Skeletal muscle tissue (tissue), 4 donors: ENCODE data around the gene OPN4. TPM values are rescaled to one million over a fixed set of nuclear protein-coding genes. Genes with fewer than 3 reads are reported as not detected.

Experiments used
- H3K27ac ChIP-seq: one replicate; pipeline ENCODE4 v1.7.0; 2013; ENCODE audit warnings: mild to moderate bottlenecking, low read depth, low read length, inconsistent platforms
- H3K27me3 ChIP-seq, 3 donors: one replicate each; pipeline ENCODE4 v1.7.0; 2013; ENCODE audit warnings: low read length in 3 of 3; ENCODE audit not compliant: control insufficient read depth in 3 of 3, insufficient read depth in 3 of 3
- H3K36me3 ChIP-seq, 3 donors: one replicate each; pipeline ENCODE4 v1.7.0; 2013; ENCODE audit warnings: low read length in 3 of 3; ENCODE audit not compliant: control insufficient read depth in 3 of 3, insufficient read depth in 3 of 3
- H3K4me1 ChIP-seq, 3 donors: one replicate each; pipeline ENCODE4 v1.7.0; 2013; ENCODE audit warnings: low read length in 3 of 3, mild to moderate bottlenecking in 3 of 3; ENCODE audit not compliant: control insufficient read depth in 3 of 3, insufficient read depth in 3 of 3
- H3K4me3 ChIP-seq, 3 donors: one replicate each; pipeline ENCODE4 v1.7.0; 2013; ENCODE audit warnings: low read length in 3 of 3
- H3K9ac ChIP-seq, 3 donors: one replicate each; pipeline ENCODE4 v1.7.0; 2013; ENCODE audit warnings: low read length in 3 of 3, mild to moderate bottlenecking in 3 of 3, moderate library complexity in 2 of 3, low read depth in 1 of 3
- H3K9me3 ChIP-seq, 3 donors: one replicate each; pipeline ENCODE4 v1.7.0; 2013; ENCODE audit warnings: low read length in 3 of 3; ENCODE audit not compliant: control insufficient read depth in 3 of 3
- total RNA-seq: library from RNA; depleted of rRNA; stranded (reverse); fragments of >200 nt; gene quantifications from one replicate; pipeline ENCODE4 v1.2.3, GENCODE V29; 2014
- donor health status: Osteomylitis.

OPN4 gene
- total RNA-seq, 1 donor from 2014 or later = not detected

- H3K9ac ChIP-seq = peak overlapping the region in 2 of 3 donors; percentile 55 to 100
- peaks cover 78 to 86% (median 81%) of the 10 kb centered on the region in 3 donors for H3K4me1 ChIP-seq
- peak overlapping the region; percentile 100 for H3K27ac ChIP-seq
- no peaks in the 10 kb centered on the region for H3K9me3 ChIP-seq
- peak overlapping the region in 1 of 3 donors; percentile 41 for H3K4me3 ChIP-seq
- peaks cover 0 to 20% (median 6%) of the 10 kb centered on the region in 3 donors for H3K36me3 ChIP-seq
- peaks cover 0 to 3% (median 0%) of the 10 kb centered on the region in 3 donors for H3K27me3 ChIP-seq
Measured at GRCh38 chr10:86665868-86666267, 11.5 kb downstream of the OPN4 start.

DNA sequence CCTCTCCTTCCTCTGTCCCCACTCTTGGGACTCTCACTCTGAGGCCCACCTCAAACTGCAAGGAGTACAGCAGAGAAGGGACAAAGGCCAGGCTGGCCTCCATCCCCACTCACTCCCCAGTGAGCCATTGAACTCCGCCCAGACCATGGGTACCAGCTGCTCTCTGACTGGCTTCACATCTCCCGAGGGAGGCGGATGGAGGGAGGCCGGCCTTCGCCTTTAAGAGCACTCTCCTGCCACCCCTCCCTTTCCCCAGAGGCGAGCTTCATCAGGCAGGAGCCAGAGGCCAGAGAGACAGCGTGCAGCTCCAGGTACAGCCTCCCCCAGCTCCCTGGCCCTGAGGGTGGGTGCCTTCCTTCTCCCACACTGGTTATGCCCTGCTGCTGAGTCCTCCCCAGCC is 12.2 kb downstream of the OPN4 start:
- Histone ChIP-seq H3K9ac (peak overlapping the region; percentile 55 to 100 (median 87)), H3K4me1 (peaks cover 74 to 86% (median 82%) of the 10 kb centered on the region in 3 donors), H3K36me3 (peaks cover 3 to 27% (median 13%) of the 10 kb centered on the region in 3 donors), H3K27me3 (peaks cover 0 to 3% (median 0%) of the 10 kb centered on the region in 3 donors), H3K9me3 (no peaks in the 10 kb centered on the region), H3K4me3 (peak overlapping the region in 2 of 3 donors; percentile 27 to 77), H3K27ac (peak overlapping the region; percentile 100)

DNA sequence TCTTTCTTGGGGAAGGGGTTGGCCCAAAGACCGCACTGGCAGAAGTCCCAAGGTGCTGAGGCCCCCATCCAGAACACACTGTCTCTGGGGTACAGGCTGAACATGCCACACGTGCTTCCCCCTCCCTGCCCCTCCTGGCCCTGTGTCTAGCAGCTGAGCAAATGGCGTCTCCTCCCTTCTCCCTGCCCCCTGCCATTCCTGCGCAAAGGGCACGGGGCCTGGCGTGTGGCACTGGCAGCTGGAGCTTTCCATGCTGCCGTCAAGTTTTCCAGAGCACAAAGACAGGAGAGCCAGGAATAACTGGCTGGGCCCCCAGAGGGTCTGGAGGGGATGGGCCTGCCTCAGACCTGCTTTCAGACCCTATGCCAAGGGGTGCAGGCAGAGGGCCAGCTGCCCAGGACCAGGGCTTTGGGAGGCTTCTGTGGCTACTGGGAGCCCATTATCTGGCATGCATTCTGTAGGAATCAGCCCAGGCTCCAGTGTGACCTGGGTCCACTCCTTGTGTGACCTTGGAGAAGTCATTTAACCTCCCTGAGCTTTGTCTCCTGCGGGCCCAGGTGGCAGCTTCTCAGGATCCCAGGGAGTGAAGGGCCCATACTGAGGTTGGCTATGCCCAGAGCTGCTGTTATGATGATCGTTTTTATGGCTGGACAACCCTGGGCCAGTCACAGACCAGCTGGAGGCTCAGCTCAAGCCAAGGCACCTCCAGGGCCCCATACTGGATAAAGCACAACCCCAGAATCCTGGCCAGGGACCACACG is 13.3 kb downstream of the OPN4 start:
- Histone ChIP-seq H3K9me3 (no peaks in the 10 kb centered on the region), H3K27me3 (peaks cover 0 to 3% (median 0%) of the 10 kb centered on the region in 3 donors), H3K27ac (peak overlapping the region; percentile 100), H3K4me1 (peaks cover 71 to 87% (median 80%) of the 10 kb centered on the region in 3 donors), H3K9ac (peak overlapping the region; percentile 87 to 100 (median 99)), H3K4me3 (peak overlapping the region; percentile 59 to 77 (median 62)), H3K36me3 (peaks cover 3 to 33% (median 15%) of the 10 kb centered on the region in 3 donors)

DNA sequence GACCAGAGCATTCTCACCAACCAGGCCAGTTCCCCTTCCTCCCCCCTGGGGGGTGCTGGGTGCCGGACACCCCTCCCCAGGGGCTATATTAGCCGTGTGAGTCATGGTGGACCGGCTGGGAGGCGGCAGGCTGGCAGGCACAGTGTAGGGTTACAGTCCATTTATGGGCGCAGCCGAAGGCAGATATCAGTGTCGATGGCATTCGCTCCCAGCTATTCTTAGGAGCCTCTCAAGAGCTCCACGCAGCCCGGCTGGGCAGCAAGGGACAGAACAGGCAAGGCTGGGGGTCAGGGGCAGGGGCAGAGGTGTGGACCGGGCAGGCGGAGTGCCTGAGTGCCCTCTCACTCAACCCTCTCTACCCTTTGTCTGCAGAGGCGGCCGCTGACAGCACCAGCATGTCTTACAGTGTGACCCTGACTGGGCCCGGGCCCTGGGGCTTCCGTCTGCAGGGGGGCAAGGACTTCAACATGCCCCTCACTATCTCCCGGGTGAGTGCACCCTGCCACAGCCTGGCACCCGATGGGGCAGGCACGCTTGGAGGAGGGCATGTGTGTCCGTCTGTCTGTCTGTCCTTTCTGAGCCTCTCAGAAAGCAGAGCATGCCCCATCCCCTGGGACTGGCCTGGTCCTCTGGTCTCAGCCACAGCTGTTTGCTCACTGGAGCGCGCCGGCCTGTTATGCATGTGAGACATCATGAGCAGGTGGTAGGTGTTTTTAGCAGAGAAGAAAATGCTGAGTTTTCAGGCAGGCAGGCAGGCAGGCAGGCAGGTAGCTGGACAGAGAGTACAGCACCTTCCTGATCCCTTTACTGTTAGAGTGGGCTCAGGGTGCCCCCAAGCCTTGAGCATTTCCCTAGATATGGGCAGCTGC is 14.2 kb downstream of the OPN4 start, which contains the start of gene LDB3:
LDB3 (plus strand) TSS at position 215 of the 869 bp plus-strand sequence; CDS start at position 396, 181 bp downstream.
- peaks cover 71 to 87% (median 80%) of the 10 kb centered on the region in 3 donors for H3K4me1 ChIP-seq
- peak within 1 kb of the TSS; percentile 92 to 98 (median 96) for H3K4me3 ChIP-seq
- H3K27ac ChIP-seq = peak within 1 kb of the TSS; percentile 100
- peaks cover 3 to 41% (median 15%) of the 10 kb centered on the region in 3 donors for H3K36me3 ChIP-seq
- no peaks in the 10 kb centered on the region for H3K9me3 ChIP-seq
- H3K9ac ChIP-seq = peak within 1 kb of the TSS; percentile 96 to 100 (median 99)
- H3K27me3 ChIP-seq = peaks cover 0 to 3% (median 0%) of the 10 kb centered on the region in 3 donors

GRCh38 chr10:86670290-86670811 is 16.0 kb downstream of the OPN4 start:
- Histone ChIP-seq H3K27me3 (peaks cover 0 to 3% (median 0%) of the 10 kb centered on the region in 3 donors), H3K4me3 (peak overlapping the region; percentile 92 to 98 (median 96)), H3K9me3 (no peaks in the 10 kb centered on the region), H3K36me3 (peaks cover 5 to 51% (median 22%) of the 10 kb centered on the region in 3 donors), H3K27ac (peak overlapping the region; percentile 100), H3K9ac (peak overlapping the region; percentile 96 to 100 (median 99)), H3K4me1 (peaks cover 71 to 87% (median 80%) of the 10 kb centered on the region in 3 donors)

- Histone ChIP-seq H3K27ac (peak overlapping the region; percentile 100), H3K27me3 (peaks cover 0 to 3% (median 0%) of the 10 kb centered on the region in 3 donors), H3K9ac (peak overlapping the region; percentile 96 to 100 (median 99)), H3K36me3 (peaks cover 8 to 56% (median 28%) of the 10 kb centered on the region in 3 donors), H3K4me3 (peak overlapping the region; percentile 92 to 98 (median 96)), H3K9me3 (no peaks in the 10 kb centered on the region), H3K4me1 (peaks cover 71 to 87% (median 80%) of the 10 kb centered on the region in 3 donors)
Measured at GRCh38 chr10:86670876-86671275, 16.5 kb downstream of the OPN4 start.

- H3K4me1 ChIP-seq = peaks cover 70 to 87% (median 79%) of the 10 kb centered on the region in 3 donors
- H3K4me3 ChIP-seq = peak overlapping the region; percentile 92 to 98 (median 96)
- peak overlapping the region; percentile 100 for H3K27ac ChIP-seq
- peak overlapping the region; percentile 96 to 100 (median 99) for H3K9ac ChIP-seq
- H3K27me3 ChIP-seq = peaks cover 0 to 3% (median 0%) of the 10 kb centered on the region in 3 donors
- no peaks in the 10 kb centered on the region for H3K9me3 ChIP-seq
- H3K36me3 ChIP-seq = peaks cover 8 to 58% (median 28%) of the 10 kb centered on the region in 3 donors
Measured at GRCh38 chr10:86671419-86671818, 17.1 kb downstream of the OPN4 start.

DNA sequence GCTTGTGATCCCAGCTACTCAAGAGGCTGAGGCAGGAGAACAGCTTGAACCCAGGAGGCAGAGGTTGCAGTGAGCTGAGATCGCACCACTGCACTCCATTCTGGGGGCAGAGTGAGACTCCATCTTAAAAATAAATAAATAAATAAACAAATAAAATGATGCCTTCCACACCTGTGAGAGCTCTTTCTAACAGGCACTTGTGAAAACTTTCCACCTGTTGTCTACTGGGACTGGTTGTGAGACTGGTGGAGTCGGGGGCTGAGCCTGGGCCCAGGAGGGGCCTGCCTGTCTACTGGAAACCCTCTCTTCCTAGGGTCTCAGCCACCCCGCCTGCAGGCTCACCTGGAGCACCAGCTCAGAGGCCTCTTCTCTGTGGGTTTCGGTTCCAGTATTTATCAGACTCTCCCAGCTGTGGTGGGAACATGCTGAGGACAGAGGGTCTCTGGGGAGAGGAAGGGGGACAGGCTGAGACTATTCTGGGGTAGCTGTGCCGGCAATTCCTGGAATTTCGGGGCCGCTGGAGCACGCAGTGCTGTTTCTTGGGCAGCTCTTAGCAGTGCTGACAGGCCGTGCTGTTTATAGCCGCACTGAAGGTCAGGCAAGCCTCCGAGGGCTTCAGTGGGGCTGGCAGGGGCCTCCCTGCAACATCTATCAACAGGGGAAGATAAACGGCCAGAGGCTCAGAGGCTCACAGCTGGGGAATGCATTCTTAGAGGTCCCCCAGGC is 17.8 kb downstream of the OPN4 start:
- peaks cover 0 to 3% (median 0%) of the 10 kb centered on the region in 3 donors for H3K27me3 ChIP-seq
- peak overlapping the region; percentile 96 to 100 (median 99) for H3K9ac ChIP-seq
- peak overlapping the region; percentile 92 to 98 (median 96) for H3K4me3 ChIP-seq
- peak overlapping the region; percentile 100 for H3K27ac ChIP-seq
- no peaks in the 10 kb centered on the region for H3K9me3 ChIP-seq
- peaks cover 71 to 87% (median 79%) of the 10 kb centered on the region in 3 donors for H3K4me1 ChIP-seq
- H3K36me3 ChIP-seq = peaks cover 8 to 64% (median 31%) of the 10 kb centered on the region in 3 donors
